ENCODE results near the gene NCAN.
A peak's percentile ranks its signal among the peaks of the same experiment; 100 is the strongest.

NCAN gene

DNA sequence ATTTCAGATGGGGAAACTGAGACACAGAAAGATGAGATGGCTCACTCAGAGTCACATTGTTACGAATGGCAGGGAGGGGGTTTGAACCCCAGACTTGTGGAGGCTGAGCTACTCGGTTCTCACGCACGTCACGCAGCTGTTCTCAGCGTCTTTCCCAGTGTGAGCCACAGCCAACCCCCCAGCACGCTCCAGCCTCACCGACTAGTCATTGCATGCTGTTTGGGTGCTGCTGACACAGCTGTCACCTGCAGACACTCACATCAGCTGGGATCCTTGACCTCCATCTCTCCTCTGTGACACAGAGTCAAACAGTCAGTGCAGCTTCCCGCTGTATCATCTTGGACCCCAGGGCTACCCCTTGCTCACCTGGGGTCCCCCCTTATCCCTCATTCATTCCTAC is 2.4 kb upstream of the NCAN start:
- Mint-ChIP-seq H3K4me1 (no peaks in the 10 kb centered on the region), H3K36me3 (ENCODE audit: low read depth) (no peaks in the 10 kb centered on the region), H3K27ac (no peak overlapping the region), H3K9me3 (no peaks in the 10 kb centered on the region), H3K27me3 (ENCODE audit: low read depth, poor library complexity) (peaks cover 96% of the 10 kb centered on the region), H3K4me3 (no peak overlapping the region)
- TF ChIP-seq CTCF (IDR thresholded peaks at IDR 0.05), result no peak
- no peak for DNase-seq

DNA sequence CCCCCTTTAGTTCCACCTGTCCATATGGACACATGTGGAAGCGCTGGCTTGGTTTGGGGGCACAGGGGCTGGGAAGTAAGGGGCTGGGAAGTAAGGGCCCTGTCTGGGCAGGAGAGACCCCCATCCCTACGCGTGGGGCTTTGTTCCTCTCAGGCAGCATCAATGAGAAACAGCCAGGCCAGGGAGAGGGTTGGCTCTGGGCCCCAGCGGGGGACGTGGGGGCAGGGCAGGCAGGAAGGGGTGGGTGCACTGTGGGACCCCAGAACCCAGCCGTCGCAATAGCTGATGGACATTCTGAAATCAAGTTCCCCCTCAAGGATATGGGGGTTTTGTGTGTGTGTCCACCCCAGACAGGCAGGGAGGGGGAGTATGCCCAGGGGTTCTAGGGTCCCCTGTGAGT is 1.2 kb downstream of the NCAN start:
- no peaks in the 10 kb centered on the region for H3K4me1 Mint-ChIP-seq
- no peak for DNase-seq
- no peak overlapping the region for H3K27ac Mint-ChIP-seq
- peaks cover 94% of the 10 kb centered on the region for H3K27me3 Mint-ChIP-seq (ENCODE audit: low read depth, poor library complexity)
- no peaks in the 10 kb centered on the region for H3K36me3 Mint-ChIP-seq (ENCODE audit: low read depth)
- no peak overlapping the region for H3K4me3 Mint-ChIP-seq
- no peak for TF ChIP-seq CTCF (IDR thresholded peaks at IDR 0.05)
- peaks cover 7% of the 10 kb centered on the region for H3K9me3 Mint-ChIP-seq

GRCh38 chr19:19213426-19214158 is 1.8 kb downstream of the NCAN start:
- H3K36me3 Mint-ChIP-seq (ENCODE audit: low read depth), result no peaks in the 10 kb centered on the region
- H3K4me3 Mint-ChIP-seq, result no peak overlapping the region
- no peak for TF ChIP-seq CTCF (IDR thresholded peaks at IDR 0.05)
- H3K27me3 Mint-ChIP-seq (ENCODE audit: low read depth, poor library complexity), result peaks cover 93% of the 10 kb centered on the region
- no peaks in the 10 kb centered on the region for H3K4me1 Mint-ChIP-seq
- H3K27ac Mint-ChIP-seq, result no peak overlapping the region
- peaks cover 7% of the 10 kb centered on the region for H3K9me3 Mint-ChIP-seq
- no peak for DNase-seq

DNA sequence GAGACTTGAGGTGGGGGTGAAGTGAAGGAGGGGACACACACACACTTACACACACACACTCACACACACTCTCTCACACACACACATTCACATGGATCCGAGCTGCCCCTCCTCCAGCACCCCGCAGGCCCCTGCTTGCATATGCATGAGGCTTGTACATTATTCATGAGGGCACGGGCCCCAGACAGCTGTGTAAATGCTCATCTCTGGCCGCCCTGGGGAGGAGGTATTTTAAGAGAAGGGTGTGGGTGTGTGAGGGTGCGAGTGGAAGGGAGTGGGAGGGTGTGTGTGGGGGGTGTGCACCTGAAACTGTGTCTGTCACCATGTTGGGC is 2.4 kb downstream of the NCAN start:
- Mint-ChIP-seq H3K27ac (no peak overlapping the region), H3K4me3 (no peak overlapping the region), H3K4me1 (no peaks in the 10 kb centered on the region), H3K27me3 (ENCODE audit: low read depth, poor library complexity) (peaks cover 93% of the 10 kb centered on the region), H3K36me3 (ENCODE audit: low read depth) (no peaks in the 10 kb centered on the region), H3K9me3 (peaks cover 7% of the 10 kb centered on the region)
- DNase-seq, result no peak
- TF ChIP-seq CTCF (IDR thresholded peaks at IDR 0.05), result no peak

DNA sequence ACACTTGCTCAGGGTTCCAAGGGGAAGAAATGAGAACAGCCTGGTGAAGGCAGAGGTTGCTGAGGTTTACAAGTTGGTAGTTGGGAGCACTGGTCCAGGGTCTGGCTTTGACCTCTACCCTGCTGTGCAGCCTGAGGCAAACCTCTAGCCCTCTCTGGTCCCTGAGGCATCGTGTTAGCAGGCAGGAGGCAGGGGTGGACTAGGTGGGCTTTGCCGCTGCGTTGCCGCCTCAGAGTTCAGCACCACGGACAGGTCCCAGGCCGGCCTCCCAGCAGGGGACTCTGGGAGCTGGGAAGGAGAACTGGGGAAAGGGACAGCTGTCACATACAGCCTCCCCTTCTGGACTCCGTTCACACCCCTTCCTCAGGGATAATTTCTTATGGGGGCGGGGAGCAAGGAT is 3.1 kb downstream of the NCAN start:
- Mint-ChIP-seq H3K36me3 (ENCODE audit: low read depth) (no peaks in the 10 kb centered on the region), H3K27me3 (ENCODE audit: low read depth, poor library complexity) (peaks cover 90% of the 10 kb centered on the region), H3K4me3 (no peak overlapping the region), H3K27ac (no peak overlapping the region), H3K9me3 (peaks cover 7% of the 10 kb centered on the region), H3K4me1 (no peaks in the 10 kb centered on the region)
- peak; percentile 98 for DNase-seq
- no peak for TF ChIP-seq CTCF (IDR thresholded peaks at IDR 0.05)

DNA sequence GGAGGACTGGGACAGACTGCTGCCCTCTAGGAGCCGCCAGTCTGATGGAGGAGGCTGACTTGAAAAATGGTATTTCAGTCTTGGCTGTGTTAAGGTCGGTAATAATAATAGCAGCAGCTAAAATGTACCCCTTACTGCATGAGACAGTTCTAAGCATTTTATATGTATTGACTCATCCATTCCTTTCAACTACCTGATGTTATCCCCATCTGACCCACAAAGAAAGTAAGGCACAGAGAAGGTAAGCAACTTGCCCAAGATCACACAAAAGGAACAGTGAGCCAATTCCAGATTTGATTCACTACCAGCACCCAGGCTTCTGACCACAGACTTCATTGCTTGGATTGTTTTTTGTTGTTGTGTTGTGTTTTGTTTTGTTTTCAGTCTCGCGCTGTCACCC is 4.0 kb downstream of the NCAN start:
- Mint-ChIP-seq H3K36me3 (ENCODE audit: low read depth) (no peaks in the 10 kb centered on the region), H3K9me3 (peaks cover 7% of the 10 kb centered on the region), H3K27ac (no peak overlapping the region), H3K27me3 (ENCODE audit: low read depth, poor library complexity) (peaks cover 81% of the 10 kb centered on the region), H3K4me1 (no peaks in the 10 kb centered on the region), H3K4me3 (no peak overlapping the region)
- no peak for TF ChIP-seq CTCF (IDR thresholded peaks at IDR 0.05)
- DNase-seq, result no peak
